ENCODE results near the gene TENT5A.

The TENT5A gene

DNA sequence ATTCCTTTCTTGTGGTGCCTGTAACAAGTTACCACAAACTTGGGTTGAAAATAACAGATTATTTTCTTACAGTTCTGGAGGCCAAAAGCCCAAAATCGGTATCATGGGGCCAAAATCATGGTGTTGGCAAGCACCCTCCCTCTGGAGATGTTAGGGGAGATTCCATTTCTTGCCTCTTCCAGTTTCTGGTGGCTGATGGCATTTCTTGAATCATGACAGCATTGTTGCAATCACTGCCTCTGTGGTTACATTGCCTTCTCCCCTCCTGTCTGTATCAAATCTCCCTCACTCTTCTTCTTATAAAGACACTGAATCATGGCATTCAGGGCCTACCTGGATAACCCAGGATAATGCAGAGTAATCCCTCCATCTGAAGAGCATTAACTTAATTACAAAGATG lies 17.9 kb upstream of the TENT5A start:
- no peak for DNase-seq

DNA sequence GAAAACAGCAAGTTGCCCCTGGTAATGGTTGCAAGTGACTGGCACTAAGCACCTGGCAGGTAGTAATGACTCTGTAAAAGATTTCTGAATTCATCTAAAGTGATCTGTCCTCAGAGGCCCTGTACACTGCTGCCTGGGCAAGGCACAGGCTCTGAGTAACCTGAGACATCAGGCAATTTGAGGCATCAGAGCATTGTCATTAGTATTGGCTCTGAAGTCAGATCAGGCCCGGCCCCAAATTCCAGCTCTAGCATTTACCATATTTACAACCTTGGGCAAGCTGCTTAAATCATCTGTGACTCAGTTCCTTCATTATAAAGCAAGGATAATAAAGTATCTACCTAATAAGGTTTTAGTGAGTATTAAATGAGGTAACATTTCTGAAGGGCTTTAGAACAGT lies 17.3 kb upstream of the TENT5A start:
- DNase-seq, result no peak

- DNase-seq, result no peak
Measured at GRCh38 chr6:81768150-81768942, 15.9 kb upstream of the TENT5A start.

DNA sequence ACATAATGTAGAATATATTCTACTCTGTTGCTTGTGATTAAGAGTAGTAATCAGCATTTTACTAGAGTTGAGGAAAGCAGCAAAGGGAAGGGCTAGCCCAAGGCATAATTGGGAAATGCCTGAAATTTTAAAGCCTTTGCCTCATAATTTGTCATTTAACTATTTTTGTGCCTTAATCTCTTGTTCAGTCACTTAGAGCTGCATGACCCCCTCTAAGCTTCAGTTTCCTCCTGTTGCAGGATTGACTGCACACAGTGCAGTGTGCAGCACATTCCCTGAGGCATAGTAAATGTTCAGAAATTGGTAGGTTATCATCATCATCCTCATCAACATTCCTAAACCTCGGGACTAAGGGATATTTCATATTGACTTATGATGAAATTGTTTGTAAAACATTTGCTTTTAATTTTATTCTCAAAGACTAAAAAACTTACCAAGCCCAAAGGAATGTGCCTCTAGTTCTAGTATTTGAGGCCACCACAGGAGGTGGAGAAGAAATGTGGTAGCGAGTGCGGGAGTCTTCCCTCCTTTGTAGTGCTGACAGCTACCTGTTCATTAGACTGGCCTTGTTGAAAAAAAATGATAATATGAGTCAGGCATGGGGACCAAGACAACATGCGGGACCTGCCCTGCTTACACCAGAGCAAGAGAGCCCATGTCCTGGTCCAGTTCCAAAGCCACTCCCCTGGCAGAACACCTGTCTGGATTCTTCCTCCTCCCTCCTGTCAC lies 14.8 kb upstream of the TENT5A start:
- DNase-seq, result peak in 1 of 2 experiments; percentile 53

- DNase-seq, result peak; percentile 97
Measured at GRCh38 chr6:81766482-81767069, 14.1 kb upstream of the TENT5A start.

DNA sequence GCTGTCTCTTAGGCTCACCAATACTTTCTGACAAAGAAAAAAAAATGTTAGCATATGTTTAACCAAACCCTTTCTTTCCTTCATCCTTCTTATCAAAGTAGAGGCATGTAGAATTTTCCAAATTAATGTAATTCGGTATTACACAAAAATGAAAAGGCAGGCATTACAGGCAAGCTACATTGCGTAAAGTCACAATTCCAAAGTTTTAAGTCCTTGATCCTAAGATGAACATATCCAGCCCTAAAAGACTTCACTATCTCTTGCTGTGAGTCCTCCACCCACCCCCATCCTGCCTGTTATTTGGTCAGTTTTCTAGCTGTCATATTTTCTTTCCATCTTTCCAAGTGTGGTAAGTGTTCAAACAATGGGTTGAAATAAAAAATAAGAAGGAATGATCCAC lies 12.1 kb upstream of the TENT5A start:
- DNase-seq, result no peak

- no peak for DNase-seq
Measured at GRCh38 chr6:81763968-81764367, 11.5 kb upstream of the TENT5A start.

DNA sequence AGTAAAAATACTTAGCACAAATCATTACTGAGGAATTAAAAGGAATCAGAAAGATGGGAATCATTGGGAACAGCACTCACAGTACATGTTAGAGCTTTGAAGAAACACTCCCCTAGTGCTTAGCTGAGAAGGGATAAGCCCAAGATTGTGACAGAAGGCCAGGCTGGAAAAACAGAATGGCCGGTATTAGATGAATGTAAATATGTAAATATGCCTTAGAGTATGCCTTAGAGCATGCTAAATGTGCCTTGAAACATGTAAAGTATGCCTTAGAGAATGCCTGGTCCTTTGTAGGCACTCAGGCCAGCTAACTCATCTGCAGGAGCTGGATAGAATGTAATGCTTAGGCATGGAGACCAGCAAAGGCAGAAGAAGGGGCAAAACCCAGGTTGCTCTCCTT lies 10.6 kb upstream of the TENT5A start:
- DNase-seq, result no peak

DNA sequence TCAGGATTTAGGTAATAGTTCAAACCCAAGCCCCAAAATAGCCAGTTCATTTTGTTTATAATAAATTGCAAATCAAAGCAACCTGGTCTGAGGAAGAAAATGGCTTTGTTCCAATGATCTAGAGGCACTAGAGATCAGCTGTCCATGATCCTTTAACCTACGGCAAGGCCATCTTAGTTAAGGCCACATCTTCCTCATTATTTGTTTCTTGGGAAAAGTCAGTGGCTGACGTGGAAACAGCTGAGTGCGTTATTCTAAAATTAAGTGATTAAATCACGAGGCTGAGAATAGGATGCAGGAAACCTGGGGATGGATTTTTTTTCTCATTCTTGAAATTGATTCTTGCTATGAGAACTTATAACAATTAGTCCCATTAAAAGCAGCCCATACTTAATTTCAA lies 10.1 kb upstream of the TENT5A start:
- DNase-seq, result no peak

GRCh38 chr6:81762132-81762531 lies 9.7 kb upstream of the TENT5A start:
- DNase-seq, result no peak

DNA sequence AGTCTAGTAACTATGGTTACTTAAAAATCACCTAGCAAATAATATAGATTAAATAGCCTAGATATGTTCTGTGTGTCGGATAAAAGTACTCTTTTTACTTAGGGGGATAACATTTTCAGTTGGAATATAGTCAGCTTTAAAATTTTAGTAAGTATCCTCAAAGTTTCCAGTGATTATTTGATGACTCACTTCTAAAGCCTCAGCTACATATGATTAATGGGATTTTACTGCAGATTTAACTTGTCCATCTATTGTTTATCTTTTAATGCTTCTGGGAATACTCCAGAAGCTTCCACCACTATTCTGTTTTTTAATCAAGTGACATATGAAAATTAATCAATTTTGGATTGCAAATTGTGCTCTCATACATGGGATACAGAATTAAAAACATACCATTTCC lies 8.7 kb upstream of the TENT5A start:
- DNase-seq, result no peak

- no peak for DNase-seq
Measured at GRCh38 chr6:81759782-81760181, 7.3 kb upstream of the TENT5A start.

DNA sequence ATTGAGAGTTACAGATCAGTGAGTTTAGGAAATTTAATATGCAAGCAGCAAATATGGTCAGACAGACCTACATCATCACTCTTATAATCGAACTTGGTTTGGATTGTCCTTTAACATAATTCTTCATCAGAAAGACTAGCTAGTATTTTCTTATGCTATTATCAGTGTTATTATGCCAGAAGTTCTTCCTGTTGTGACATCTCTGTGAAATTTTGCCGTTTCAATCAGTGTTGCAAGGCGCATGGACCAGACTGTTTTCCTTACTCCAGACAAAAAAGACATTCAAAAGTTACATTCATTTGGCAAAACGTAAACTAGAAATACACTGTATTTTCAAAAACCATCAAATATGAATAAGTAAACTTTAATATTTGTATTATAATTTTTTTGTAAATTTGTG lies 5.7 kb upstream of the TENT5A start:
- no peak for DNase-seq

DNA sequence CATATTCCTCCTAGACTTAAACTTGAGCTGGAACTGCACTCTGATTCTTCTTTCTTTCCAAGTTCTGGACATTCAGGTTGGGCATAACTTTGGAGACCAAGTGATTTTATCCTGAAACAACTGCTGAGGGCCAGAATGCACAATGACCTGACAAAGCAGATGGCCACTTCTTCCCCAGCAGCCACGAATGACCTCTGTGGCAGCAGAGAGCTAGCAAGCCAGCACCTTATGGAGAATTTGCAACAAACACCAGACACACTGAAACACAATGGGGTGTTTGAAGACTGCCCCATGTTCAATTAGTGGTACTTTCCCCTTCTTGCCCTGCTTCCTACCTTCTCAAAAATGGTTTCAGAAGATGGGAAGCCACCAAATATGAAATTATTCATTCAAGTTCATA lies 4.2 kb upstream of the TENT5A start:
- DNase-seq, result no peak

DNA sequence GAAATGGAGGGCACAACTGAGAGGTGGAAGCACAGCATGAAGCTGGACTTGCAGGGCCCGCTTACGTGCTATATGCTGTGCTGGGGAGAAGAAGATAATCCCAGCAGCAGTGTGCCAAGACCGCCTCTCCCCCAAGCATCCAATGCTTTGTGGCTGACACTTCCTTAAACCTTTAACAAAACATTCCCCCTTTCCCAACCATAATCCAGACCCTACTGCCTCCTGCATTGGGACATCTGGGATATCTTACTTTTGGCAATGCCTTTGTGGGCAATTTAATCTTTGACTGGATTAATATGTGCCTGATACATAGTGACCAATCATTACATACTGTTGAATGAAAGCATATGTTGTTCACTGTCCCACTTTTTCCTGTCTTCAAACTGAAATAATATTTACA lies 3.1 kb upstream of the TENT5A start:
- no peak for DNase-seq

DNA sequence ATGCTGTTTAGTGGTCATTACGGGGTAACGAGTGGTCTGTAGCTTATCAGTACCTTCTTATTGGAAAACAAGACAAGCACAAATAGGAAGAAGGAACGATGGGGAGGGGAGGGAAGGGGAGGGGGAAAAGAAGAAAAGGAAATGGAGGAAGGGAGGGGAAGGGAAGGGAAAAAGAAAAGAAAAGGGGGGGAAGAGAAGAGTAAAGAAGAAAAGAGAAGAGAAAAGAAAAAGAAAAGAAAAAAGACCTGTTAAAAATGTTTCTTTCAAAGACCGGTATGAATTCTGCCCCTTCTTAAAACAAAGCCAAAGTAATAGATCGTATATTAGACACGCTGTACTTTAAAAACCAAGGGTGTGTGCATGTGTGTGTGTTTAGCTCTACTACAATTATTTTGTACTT lies 2.4 kb upstream of the TENT5A start:
- no peak for DNase-seq

GRCh38 chr6:81753711-81754577 lies 1.5 kb upstream of the TENT5A start:
- peak; percentile 82 to 86 for DNase-seq

- DNase-seq, result peak; percentile 78 to 83
Measured at GRCh38 chr6:81752921-81753710, 635 bp upstream of the TENT5A start.

GRCh38 chr6:81751388-81752083 lies 945 bp downstream of the TENT5A start:
- DNase-seq, result peak in 1 of 2 experiments; percentile 32

DNA sequence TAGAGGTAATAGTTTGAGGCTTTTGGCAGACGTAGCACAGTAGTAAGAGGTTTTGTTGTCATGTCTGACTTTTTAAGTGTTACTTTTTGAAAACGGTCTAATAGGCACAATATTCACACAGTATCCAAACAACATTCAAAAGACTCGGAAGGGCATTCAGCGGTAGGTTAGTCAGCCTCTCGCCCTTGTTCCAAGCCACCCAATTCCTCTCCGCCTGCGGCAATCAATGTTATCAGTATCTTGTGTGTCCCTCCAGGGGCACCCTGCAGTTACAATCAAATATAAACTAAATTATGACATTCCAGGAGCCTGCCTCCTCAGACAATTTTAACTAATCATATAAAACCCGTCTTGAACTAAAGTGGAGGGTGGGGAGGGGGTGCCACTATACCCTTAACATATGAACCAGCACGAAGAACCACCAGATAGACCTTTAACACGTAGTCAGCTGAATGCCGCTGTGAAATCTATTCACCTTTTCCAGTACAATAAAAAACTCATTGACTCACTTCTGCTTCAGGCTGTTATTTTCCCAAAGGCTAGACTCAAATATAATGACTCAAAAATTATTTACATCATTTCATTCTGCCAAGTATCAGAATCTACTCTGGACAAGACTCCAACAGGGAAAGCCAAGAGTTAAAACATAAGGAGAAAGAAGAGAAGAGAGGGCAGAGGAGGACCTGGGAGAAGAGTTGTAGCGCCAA lies 1.6 kb downstream of the TENT5A start:
- DNase-seq, result peak in 1 of 2 experiments; percentile 16

DNA sequence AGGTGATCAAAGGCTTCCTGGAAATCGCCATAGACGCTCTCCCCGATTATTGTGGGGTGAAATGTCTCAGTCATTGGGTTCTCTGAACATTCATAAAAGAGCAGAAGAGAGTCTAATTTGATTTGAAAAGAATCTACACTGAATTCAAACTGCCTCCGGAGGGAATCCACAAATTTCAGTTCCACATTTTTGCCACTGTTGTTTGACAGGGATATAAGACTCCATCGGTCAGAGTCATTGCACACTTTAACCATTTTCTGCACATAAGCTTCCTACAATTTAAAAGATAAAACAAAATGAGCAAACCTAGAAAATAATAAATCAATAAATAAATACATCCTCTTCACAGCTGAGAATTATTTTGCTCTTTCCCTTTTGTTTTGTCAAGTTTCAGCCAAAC lies 2.3 kb downstream of the TENT5A start:
- no peak for DNase-seq

All from Kasumi-1 (cell line).